Measurements from ENCODE around the gene FBXO45. TPM values are rescaled to one million over a fixed set of nuclear protein-coding genes. Genes with fewer than 3 reads are reported as not detected.
A peak's percentile ranks its signal among the peaks of the same experiment; 100 is the strongest.

Gene FBXO45
- polyA plus RNA-seq, 1 experiment: 2.2 TPM

GRCh38 chr3:196524527-196524926 is 43.9 kb upstream of the FBXO45 start:
- CTCF ChIA-PET: interaction anchor here (0.9 to 5.9 kb wide), 4 partner anchors 12 to 271 kb away, joined by 4 to 42 read pairs (median 4); no protein-coding TSS in a partner anchor
- DNase-seq (ENCODE audit: low read depth): no peak
- Histone ChIP-seq H3K36me3 (ENCODE audit: control insufficient read depth, insufficient read depth, low read length) (no peaks in the 10 kb centered on the region), H3K27me3 (ENCODE audit: control insufficient read depth, insufficient read depth, low read length) (no peaks in the 10 kb centered on the region; the same call in 1 of the 2 replicates), H3K4me3 (ENCODE audit: low read depth, low read length) (no peak overlapping the region)
- TF ChIP-seq CTCF (IDR thresholded peaks at IDR 0.05; ENCODE audit: insufficient read depth, low read depth, low read length): no peak
- POLR2A ChIA-PET: no interaction called here

- DNase-seq (ENCODE audit: low read depth): no peak
Measured at GRCh38 chr3:196525141-196525540, 43.3 kb upstream of the FBXO45 start.

GRCh38 chr3:196528639-196529233 is 39.7 kb upstream of the FBXO45 start:
- H3K27me3 ChIP-seq (ENCODE audit: control insufficient read depth, insufficient read depth, low read length): no peaks in the 10 kb centered on the region; the same call in 1 of the 2 replicates
- no peaks in the 10 kb centered on the region for H3K36me3 ChIP-seq (ENCODE audit: control insufficient read depth, insufficient read depth, low read length)
- TF ChIP-seq CTCF (IDR thresholded peaks at IDR 0.05; ENCODE audit: insufficient read depth, low read depth, low read length): peak; percentile 51
- CTCF ChIA-PET: interaction anchor here (0.5 to 3.2 kb wide), 21 partner anchors 9 to 774 kb away, joined by 3 to 19 read pairs (median 4); partner anchors contain the start of gene FBXO45
- DNase-seq (ENCODE audit: low read depth): no peak
- H3K4me3 ChIP-seq (ENCODE audit: low read depth, low read length): peak overlapping the region; percentile 49
- POLR2A ChIA-PET: no interaction called here

More at GRCh38 chr3:196525141-196525540, 43.3 kb upstream of the FBXO45 start:
- H3K4me3 ChIP-seq (ENCODE audit: low read depth, low read length): no peak overlapping the region
- no peak for TF ChIP-seq CTCF (IDR thresholded peaks at IDR 0.05; ENCODE audit: insufficient read depth, low read depth, low read length)
- no peaks in the 10 kb centered on the region; the same call in 1 of the 2 replicates for H3K27me3 ChIP-seq (ENCODE audit: control insufficient read depth, insufficient read depth, low read length)
- CTCF ChIA-PET: interaction anchor here (0.6 to 5.9 kb wide), 3 partner anchors 30 to 455 kb away, joined by 3 to 42 read pairs (median 4); no protein-coding TSS in a partner anchor
- H3K36me3 ChIP-seq (ENCODE audit: control insufficient read depth, insufficient read depth, low read length): no peaks in the 10 kb centered on the region
- POLR2A ChIA-PET: no interaction called here

- no peaks in the 10 kb centered on the region for H3K36me3 ChIP-seq (ENCODE audit: control insufficient read depth, insufficient read depth, low read length)
- H3K4me3 ChIP-seq (ENCODE audit: low read depth, low read length): no peak overlapping the region
- H3K27me3 ChIP-seq (ENCODE audit: control insufficient read depth, insufficient read depth, low read length): no peaks in the 10 kb centered on the region; the same call in 1 of the 2 replicates
- no peak for DNase-seq (ENCODE audit: low read depth)
- CTCF ChIA-PET: interaction anchor here (1.2 kb wide), 1 partner anchor 9 kb away, joined by 3 read pairs; no protein-coding TSS in a partner anchor
- POLR2A ChIA-PET: no interaction called here
- TF ChIP-seq CTCF (IDR thresholded peaks at IDR 0.05; ENCODE audit: insufficient read depth, low read depth, low read length): no peak
Measured at GRCh38 chr3:196531418-196531817, 37.0 kb upstream of the FBXO45 start.

GRCh38 chr3:196533260-196533681 is 35.2 kb upstream of the FBXO45 start:
- TF ChIP-seq CTCF (IDR thresholded peaks at IDR 0.05; ENCODE audit: insufficient read depth, low read depth, low read length): no peak
- ChIA-PET POLR2A (no interaction called here), CTCF (no interaction called here)

More at GRCh38 chr3:196533260-196533681, 35.2 kb upstream of the FBXO45 start:
- no peak for DNase-seq (ENCODE audit: low read depth)
- no peak overlapping the region for H3K4me3 ChIP-seq (ENCODE audit: low read depth, low read length)
- no peaks in the 10 kb centered on the region for H3K36me3 ChIP-seq (ENCODE audit: control insufficient read depth, insufficient read depth, low read length)
- no peaks in the 10 kb centered on the region; the same call in 1 of the 2 replicates for H3K27me3 ChIP-seq (ENCODE audit: control insufficient read depth, insufficient read depth, low read length)
